BLaER1 treated with 17β-estradiol and CSF1 and Interleukin-3, amounts not matched to agents 10 nM and 100 nM (cell line): ENCODE results near the gene PDE3A.
A peak's percentile ranks its signal among the peaks of the same experiment; 100 is the strongest.
"Not testable (repeated sequence)": the region's sequence is repeated elsewhere in the genome, so short reads cannot be mapped to it uniquely, and the experiment has no call there.

ENCODE experiments used
- H3K27ac ChIP-seq, 11 experiments: shearing (Covaris generic); formaldehyde crosslinking; 2 replicates each; pipeline ENCODE4 v1.8.1; 2022
- H3K27me3 ChIP-seq, 11 experiments: shearing (Covaris generic); formaldehyde crosslinking; 2 replicates each; pipeline ENCODE4 v1.8.1; 2022
- H3K36me3 ChIP-seq, 11 experiments: shearing (Covaris generic); formaldehyde crosslinking; 2 replicates each; pipeline ENCODE4 v1.8.1; 2022
- H3K4me1 ChIP-seq, 10 experiments: shearing (Covaris generic); formaldehyde crosslinking; 2 replicates each; pipeline ENCODE4 v1.8.1; 2022
- H3K4me2 ChIP-seq, 11 experiments: shearing (Covaris generic); formaldehyde crosslinking; 2 replicates each; pipeline ENCODE4 v1.8.1; 2022
- H3K4me3 ChIP-seq, 10 experiments: shearing (Covaris generic); formaldehyde crosslinking; 2 replicates each; pipeline ENCODE4 v1.8.1; 2022
- H3K9ac ChIP-seq, 11 experiments: shearing (Covaris generic); formaldehyde crosslinking; 2 replicates each; pipeline ENCODE4 v1.8.1; 2022
- H3K9me3 ChIP-seq, 11 experiments: shearing (Covaris generic); formaldehyde crosslinking; replicated peaks in 1 of 11; 2 replicates each; pipeline ENCODE4 v1.8.1; 2022
- H4K20me1 ChIP-seq, 11 experiments: shearing (Covaris generic); formaldehyde crosslinking; 2 replicates each; pipeline ENCODE4 v1.8.1; 2022
- Cebpa-rat ChIP-seq, 11 experiments: shearing (Covaris generic); IDR thresholded peaks; 2 replicates each; pipeline ENCODE4 v1.8.1; 2022

PDE3A gene

DNA sequence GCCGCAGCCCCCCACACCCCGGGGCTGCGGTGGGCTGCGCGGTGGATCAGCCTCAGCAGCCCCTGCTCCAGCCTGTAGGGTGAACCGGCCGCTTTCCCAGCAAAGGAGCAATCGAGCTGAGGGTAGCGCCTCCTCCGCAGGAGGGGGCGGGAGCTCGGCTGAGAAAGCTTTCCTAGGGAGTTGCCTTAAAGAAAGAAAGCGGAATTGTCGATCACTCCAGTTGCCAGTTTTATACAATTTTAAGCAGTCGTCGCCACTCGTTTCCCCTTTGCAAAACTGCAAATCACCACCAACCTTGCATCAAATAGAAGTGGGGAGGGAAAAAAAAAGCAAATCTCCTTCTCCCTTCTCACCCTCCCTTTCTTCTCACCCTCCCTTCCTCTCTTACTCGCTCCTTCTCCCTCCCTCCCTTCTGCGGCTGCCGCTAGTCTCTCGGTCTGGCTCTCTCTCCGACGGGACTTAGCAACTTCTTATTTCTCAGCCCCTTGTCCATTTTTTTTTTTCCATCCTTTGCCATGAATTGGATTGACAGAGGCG is at the start of gene PDE3A:
TSS of gene PDE3A (plus strand) at position 424 of the 537 bp plus-strand sequence. CDS start 748 bp downstream, outside the sequence.
- Histone ChIP-seq H3K9ac (no peak within 1 kb of the TSS), H3K27me3 (no peaks in the 10 kb centered on the region), H3K9me3 (peaks cover 17 to 23% (median 22%) of the 10 kb centered on the region in 11 experiments), H3K4me3 (no peak within 1 kb of the TSS), H3K27ac (no peak within 1 kb of the TSS), H3K36me3 (no peaks in the 10 kb centered on the region), H3K4me1 (no peaks in the 10 kb centered on the region), H4K20me1 (no peaks in the 10 kb centered on the region), H3K4me2 (no peak within 1 kb of the TSS)
- no peak for TF ChIP-seq Cebpa-rat (IDR thresholded peaks at IDR 0.05)

DNA sequence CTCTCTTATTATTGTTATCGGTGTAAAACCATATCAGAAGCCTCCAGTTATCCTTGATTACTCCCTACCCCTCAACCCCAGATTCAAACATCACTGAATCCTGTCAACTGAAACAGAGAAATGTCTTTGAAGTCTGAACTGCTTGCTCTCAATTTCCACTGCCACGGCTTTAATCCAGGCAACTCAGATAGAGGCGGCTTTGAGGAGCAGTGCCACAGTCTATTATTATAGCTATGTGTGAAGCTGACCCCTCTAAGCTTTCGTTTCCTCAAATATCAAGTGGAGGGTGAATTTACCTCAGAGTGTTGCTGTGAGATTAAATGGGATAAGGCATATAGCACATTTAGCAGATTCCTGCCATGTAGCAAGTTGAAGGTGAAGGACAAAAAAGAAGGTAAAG is 49.0 kb upstream of the PDE3A start:
- no peak overlapping the region for H3K9ac ChIP-seq
- H3K4me2 ChIP-seq = no peak overlapping the region
- H3K4me3 ChIP-seq = no peak overlapping the region
- no peaks in the 10 kb centered on the region for H4K20me1 ChIP-seq
- no peaks in the 10 kb centered on the region for H3K27me3 ChIP-seq
- no peaks in the 10 kb centered on the region for H3K9me3 ChIP-seq
- no peaks in the 10 kb centered on the region for H3K4me1 ChIP-seq
- no peak overlapping the region for H3K27ac ChIP-seq
- no peak for TF ChIP-seq Cebpa-rat (IDR thresholded peaks at IDR 0.05)
- H3K36me3 ChIP-seq = no peaks in the 10 kb centered on the region

DNA sequence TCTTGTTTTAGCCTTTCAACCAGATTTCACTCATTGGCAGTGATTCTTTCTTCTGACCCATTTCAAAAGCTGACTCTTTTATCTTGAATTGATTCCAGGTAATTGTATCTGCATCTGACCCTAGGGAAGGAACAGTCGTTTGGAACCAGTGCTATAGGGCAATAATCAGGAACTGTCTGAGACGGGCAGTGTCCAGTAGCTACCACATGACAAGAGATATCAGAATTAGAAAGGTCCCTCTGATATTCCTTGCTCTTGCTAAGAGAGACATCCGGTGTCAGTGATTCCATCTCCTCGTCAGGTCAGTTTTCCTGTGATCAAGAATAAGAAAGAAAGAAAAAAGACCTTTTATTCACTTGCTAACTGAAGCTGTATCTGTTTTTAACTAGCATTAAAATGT is 47.8 kb upstream of the PDE3A start:
- Histone ChIP-seq H3K9me3 (no peaks in the 10 kb centered on the region), H3K4me1 (no peaks in the 10 kb centered on the region), H3K4me2 (no peak overlapping the region), H3K27me3 (no peaks in the 10 kb centered on the region), H3K36me3 (no peaks in the 10 kb centered on the region), H3K9ac (no peak overlapping the region), H3K27ac (no peak overlapping the region), H3K4me3 (no peak overlapping the region), H4K20me1 (no peaks in the 10 kb centered on the region)
- TF ChIP-seq Cebpa-rat (IDR thresholded peaks at IDR 0.05) = no peak

DNA sequence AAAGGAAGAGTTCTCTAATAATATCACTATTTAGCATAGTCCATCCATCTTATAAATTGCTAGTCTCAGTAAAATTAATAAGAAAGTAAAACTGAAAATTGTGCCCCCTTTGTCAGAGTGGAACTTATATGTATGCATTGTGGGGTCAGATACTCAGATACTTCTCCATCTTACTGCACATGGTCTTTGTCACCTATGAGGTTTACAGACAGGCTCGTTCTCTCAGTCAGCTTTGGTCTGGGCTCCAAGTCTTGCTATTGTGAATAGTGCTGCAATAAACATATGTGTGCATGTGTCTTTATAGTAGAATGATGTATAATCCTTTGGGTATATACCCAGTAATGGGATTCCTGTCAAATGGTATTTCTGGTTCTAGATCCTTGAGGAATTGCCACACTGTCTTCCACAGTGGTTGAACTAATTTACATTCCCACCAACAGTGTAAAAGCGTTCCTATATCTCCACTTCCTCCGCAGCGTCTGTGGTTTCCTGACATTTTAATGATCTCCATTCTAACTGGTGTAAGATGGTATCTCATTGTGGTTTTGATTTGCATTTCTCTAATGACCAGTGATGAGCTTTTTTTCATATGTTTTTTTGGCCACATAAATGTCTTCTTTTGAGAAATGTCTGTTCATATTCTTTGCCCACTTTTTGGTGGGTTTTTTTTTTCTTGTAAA is 37.4 kb upstream of the PDE3A start:
- H3K27me3 ChIP-seq, H3K4me1 ChIP-seq, H4K20me1 ChIP-seq, H3K4me3 ChIP-seq, H3K9ac ChIP-seq, H3K27ac ChIP-seq, H3K36me3 ChIP-seq: not testable (repeated sequence)
- Histone ChIP-seq H3K4me2 (peak overlapping the region in 1 of 11 experiments; percentile 26; a peak in 1 of 22 replicates), H3K9me3 (peaks cover 4 to 30% (median 15%) of the 10 kb centered on the region in 11 experiments; a peak in 19 of 22 replicates)

DNA sequence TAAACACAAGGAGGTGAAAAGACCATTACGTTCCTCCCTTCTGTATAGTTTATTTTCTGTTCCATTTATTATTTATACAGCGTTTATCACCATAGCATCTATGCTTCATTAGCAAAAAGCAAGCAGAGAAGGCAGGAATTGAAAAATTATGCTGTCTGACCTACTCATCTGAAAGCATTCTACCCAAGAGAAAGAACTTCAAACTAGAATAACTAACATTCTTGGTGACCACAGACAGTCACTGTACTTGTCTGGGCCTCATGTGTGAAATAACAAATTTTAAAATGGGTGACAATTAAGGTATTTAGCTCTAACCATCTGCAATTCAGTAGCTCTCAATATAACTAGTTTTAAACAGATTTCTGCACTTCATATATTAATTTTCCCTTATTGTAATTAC is 29.3 kb upstream of the PDE3A start:
- H3K36me3 ChIP-seq = no peaks in the 10 kb centered on the region
- no peak overlapping the region for H3K27ac ChIP-seq
- H3K4me1 ChIP-seq = peaks cover 0 to 8% (median 2%) of the 10 kb centered on the region in 10 experiments; a peak in 4 of 20 replicates
- no peak overlapping the region for H3K4me3 ChIP-seq
- no peak overlapping the region for H3K9ac ChIP-seq
- TF ChIP-seq Cebpa-rat (IDR thresholded peaks at IDR 0.05) = no peak
- H3K27me3 ChIP-seq = no peaks in the 10 kb centered on the region
- H3K9me3 ChIP-seq = peaks cover 7 to 27% (median 19%) of the 10 kb centered on the region in 11 experiments; a peak in 19 of 22 replicates
- H3K4me2 ChIP-seq = no peak overlapping the region
- no peaks in the 10 kb centered on the region for H4K20me1 ChIP-seq

DNA sequence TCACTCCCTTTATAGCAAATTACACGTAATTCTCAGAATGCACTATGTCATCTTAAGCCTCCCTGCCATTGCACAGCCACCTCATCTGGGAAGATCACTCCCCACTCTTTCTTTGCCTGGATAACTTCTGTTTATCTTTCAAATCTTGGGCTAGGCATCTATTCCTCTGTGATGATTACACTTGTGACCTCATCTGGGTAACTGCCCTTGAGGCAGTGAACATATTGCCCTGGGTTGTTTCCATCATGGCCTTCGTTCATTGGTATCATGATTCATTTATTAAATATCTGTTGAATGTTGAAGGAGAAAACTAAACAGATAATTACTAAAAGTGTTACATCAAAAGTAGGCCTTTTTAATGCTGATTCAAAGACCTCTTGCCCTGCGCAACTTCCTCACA is 26.2 kb upstream of the PDE3A start:
- no peaks in the 10 kb centered on the region for H3K27me3 ChIP-seq
- no peak overlapping the region for H3K4me3 ChIP-seq
- no peak overlapping the region for H3K4me2 ChIP-seq
- no peaks in the 10 kb centered on the region for H4K20me1 ChIP-seq
- H3K9me3 ChIP-seq = no peaks in the 10 kb centered on the region
- no peak for TF ChIP-seq Cebpa-rat (IDR thresholded peaks at IDR 0.05)
- no peaks in the 10 kb centered on the region for H3K36me3 ChIP-seq
- no peak overlapping the region for H3K27ac ChIP-seq
- H3K9ac ChIP-seq = no peak overlapping the region
- H3K4me1 ChIP-seq = no peaks in the 10 kb centered on the region

DNA sequence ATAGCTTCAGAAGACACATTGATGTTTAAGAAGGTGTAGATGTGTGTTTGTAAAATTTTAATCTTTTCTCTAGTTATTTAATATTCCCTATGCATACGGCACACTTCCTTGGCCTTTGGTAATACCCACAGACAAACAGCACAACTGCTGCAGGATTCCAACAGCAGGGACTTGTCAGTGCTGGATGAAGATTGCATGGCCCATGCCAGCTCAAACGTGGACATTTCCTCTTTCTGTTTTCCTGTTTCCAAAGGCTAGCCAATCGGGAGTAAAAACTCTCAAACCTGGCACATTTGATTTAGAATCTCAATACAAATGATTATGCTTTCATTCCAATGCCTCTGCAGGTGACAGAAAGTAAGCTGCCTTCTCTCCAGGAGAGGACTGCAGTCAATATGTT is 22.5 kb upstream of the PDE3A start:
- Histone ChIP-seq H3K4me2 (no peak overlapping the region), H3K4me3 (no peak overlapping the region)
- TF ChIP-seq Cebpa-rat (IDR thresholded peaks at IDR 0.05) = no peak

DNA sequence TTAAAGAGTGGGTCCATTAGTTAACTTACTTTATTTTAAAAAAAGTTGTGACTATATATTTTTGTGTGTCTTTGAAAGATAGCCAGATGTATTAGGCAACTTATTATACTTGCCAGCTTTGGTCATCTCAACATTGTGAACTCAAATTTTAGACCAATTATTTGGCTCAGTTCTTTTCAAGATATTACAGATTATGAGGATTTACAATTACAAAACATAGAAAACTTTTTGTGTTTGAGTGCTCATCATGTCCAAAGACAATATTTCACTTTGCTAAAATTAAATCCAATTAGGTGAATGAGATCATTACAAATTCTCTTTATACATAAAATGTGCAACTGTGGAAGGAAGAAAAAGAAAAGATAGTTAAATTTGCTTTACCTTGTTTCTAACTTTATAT is 18.3 kb upstream of the PDE3A start:
- Histone ChIP-seq H4K20me1 (no peaks in the 10 kb centered on the region), H3K9me3 (peaks cover 0 to 10% (median 0%) of the 10 kb centered on the region in 11 experiments; a peak in 1 of 22 replicates), H3K36me3 (no peaks in the 10 kb centered on the region), H3K4me1 (no peaks in the 10 kb centered on the region), H3K4me3 (no peak overlapping the region), H3K4me2 (no peak overlapping the region), H3K27ac (no peak overlapping the region), H3K9ac (no peak overlapping the region), H3K27me3 (no peaks in the 10 kb centered on the region)
- no peak for TF ChIP-seq Cebpa-rat (IDR thresholded peaks at IDR 0.05)

More for the DNA sequence above, 22.5 kb upstream of the PDE3A start:
- Histone ChIP-seq H3K9ac (no peak overlapping the region), H3K27ac (no peak overlapping the region), H3K9me3 (peaks cover 0 to 10% (median 0%) of the 10 kb centered on the region in 11 experiments; a peak in 1 of 22 replicates), H3K27me3 (no peaks in the 10 kb centered on the region), H4K20me1 (no peaks in the 10 kb centered on the region), H3K36me3 (no peaks in the 10 kb centered on the region), H3K4me1 (no peaks in the 10 kb centered on the region)

DNA sequence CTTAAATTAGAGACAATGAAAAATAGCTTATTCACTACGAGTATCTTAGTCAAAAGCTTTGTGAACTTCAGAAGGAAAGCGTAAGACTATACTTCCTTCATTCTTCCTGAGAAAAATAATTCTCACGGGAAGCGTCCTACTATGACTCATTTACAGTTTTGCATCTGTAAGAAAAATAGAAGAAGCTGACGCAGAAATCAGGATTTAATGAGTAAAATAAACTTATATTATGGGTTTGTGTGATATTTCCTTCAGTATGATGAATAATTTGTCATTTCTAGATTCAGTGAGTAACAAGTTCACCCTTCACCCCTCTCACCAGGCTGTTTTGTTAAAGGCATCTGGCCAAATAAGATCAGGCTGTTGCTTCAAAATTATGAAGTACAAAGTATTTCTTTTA is 17.8 kb upstream of the PDE3A start:
- Histone ChIP-seq H3K36me3 (no peaks in the 10 kb centered on the region), H3K9ac (no peak overlapping the region), H3K4me3 (no peak overlapping the region), H3K27ac (no peak overlapping the region), H3K27me3 (no peaks in the 10 kb centered on the region), H4K20me1 (no peaks in the 10 kb centered on the region), H3K4me2 (no peak overlapping the region), H3K9me3 (peaks cover 0 to 10% (median 0%) of the 10 kb centered on the region in 11 experiments; a peak in 1 of 22 replicates), H3K4me1 (no peaks in the 10 kb centered on the region)
- TF ChIP-seq Cebpa-rat (IDR thresholded peaks at IDR 0.05) = no peak

DNA sequence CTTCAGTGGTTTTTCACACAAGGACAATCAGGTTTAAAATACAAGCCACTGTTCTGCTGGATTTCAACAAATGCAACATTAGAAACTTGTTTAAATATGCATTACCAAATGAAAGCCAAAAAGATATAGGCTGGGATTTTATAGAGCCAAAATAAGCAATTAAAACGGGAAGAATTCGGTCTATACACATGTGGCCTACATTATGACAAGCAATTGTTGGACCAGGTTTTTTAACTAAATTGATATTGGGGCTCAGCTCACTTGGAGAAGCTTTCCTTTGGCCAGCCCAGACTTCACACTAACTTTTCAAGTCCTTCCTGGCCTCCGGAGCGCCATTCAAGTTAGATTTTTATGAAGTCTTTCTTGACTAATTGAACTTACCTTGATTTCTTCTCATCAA is 16.9 kb upstream of the PDE3A start:
- TF ChIP-seq Cebpa-rat (IDR thresholded peaks at IDR 0.05) = no peak
- Histone ChIP-seq H3K36me3 (no peaks in the 10 kb centered on the region), H3K27me3 (no peaks in the 10 kb centered on the region), H4K20me1 (no peaks in the 10 kb centered on the region), H3K27ac (no peak overlapping the region), H3K4me2 (no peak overlapping the region), H3K9me3 (peaks cover 0 to 10% (median 0%) of the 10 kb centered on the region in 11 experiments; a peak in 1 of 22 replicates), H3K9ac (no peak overlapping the region), H3K4me3 (no peak overlapping the region), H3K4me1 (no peaks in the 10 kb centered on the region)
